ENCODE data around the gene KRTAP5-7.

KRTAP5-7 gene

DNA sequence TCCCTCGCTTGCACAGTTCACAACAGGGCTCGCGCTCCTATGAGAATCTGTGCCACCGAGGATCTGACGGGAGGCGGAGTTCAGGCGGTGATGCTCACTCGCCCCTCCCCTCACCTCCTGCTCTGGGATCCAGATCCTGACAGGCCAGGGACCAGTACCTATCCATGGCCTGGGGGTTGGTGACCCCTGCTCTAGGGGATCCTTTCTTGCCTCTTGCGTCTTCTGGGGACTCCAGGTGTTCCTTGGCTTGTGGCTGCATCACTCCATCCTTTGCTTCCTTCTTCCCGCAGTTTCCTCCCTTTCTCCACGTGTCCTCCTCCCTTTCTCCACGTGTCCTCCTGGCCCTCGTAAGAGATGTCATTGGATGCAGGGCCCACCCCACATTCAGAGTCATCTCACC is 30.6 kb upstream of the KRTAP5-7 start:
- no peak overlapping the region for H3K27ac ChIP-seq (ENCODE audit: low read depth, low read length)
- H3K9ac ChIP-seq (ENCODE audit: low read depth in 1 of 2, low read length in 2 of 2), result no peak overlapping the region
- H3K4me3 ChIP-seq (ENCODE audit: low read depth in 1 of 2, low read length in 2 of 2), result no peak overlapping the region
- peaks cover 64 to 91% of the 10 kb centered on the region in 2 donors for H3K36me3 ChIP-seq (ENCODE audit: control insufficient read depth in 1 of 2, insufficient read depth in 2 of 2, low read length in 2 of 2)
- no peaks in the 10 kb centered on the region for H3K9me3 ChIP-seq (ENCODE audit: control insufficient read depth in 1 of 2, low read length in 2 of 2)
- no peaks in the 10 kb centered on the region for H3K4me1 ChIP-seq (ENCODE audit: control insufficient read depth in 1 of 2, insufficient read depth in 2 of 2, low read length in 2 of 2)
- no peaks in the 10 kb centered on the region for H3K27me3 ChIP-seq (ENCODE audit: control insufficient read depth in 1 of 2, insufficient read depth in 2 of 2, low read length in 2 of 2)

DNA sequence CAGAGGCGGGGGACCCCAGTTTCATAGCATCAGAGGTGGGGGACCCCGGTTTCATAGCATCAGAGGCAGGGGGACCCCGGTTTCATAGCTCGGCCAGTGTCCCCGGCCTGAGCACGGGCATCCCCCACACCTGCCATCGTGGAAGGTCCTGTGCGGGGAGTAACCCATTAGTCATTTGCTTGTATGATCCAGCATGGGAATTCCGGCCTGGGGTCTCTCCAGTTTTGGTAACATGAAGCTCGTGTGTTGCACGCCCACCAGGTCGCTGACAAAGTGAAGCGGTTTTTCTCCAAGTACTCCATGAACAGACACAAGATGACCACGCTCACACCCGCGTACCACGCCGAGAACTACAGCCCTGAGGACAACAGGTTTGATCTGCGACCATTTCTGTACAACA is 29.0 kb upstream of the KRTAP5-7 start:
- Histone ChIP-seq H3K36me3 (ENCODE audit: control insufficient read depth in 1 of 2, insufficient read depth in 2 of 2, low read length in 2 of 2) (peaks cover 60 to 87% of the 10 kb centered on the region in 2 donors), H3K9me3 (ENCODE audit: control insufficient read depth in 1 of 2, low read length in 2 of 2) (no peaks in the 10 kb centered on the region), H3K4me3 (ENCODE audit: low read depth in 1 of 2, low read length in 2 of 2) (no peak overlapping the region), H3K27ac (ENCODE audit: low read depth, low read length) (no peak overlapping the region), H3K4me1 (ENCODE audit: control insufficient read depth in 1 of 2, insufficient read depth in 2 of 2, low read length in 2 of 2) (no peaks in the 10 kb centered on the region), H3K9ac (ENCODE audit: low read depth in 1 of 2, low read length in 2 of 2) (no peak overlapping the region), H3K27me3 (ENCODE audit: control insufficient read depth in 1 of 2, insufficient read depth in 2 of 2, low read length in 2 of 2) (no peaks in the 10 kb centered on the region)

DNA sequence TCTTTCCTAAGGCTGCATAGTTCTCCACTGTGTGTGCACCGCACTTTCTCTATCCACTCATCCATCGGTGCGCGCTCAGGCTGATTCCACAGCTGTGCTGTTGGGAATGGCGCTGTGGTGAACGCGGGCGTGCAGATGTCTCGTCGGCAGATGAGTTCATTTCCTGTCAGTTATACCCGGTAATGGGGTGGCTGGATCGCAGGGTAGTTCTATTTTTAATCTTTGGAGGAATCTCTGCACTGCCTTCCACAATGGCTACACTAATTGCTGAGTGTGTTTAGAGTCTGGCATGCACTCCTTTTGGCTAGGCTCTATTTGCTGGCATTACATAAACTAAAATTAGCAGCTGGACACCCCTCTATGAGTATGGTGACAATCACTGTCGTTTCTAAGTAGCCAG is 27.9 kb upstream of the KRTAP5-7 start:
- Histone ChIP-seq H3K4me1 (ENCODE audit: control insufficient read depth in 1 of 2, insufficient read depth in 2 of 2, low read length in 2 of 2) (no peaks in the 10 kb centered on the region), H3K36me3 (ENCODE audit: control insufficient read depth in 1 of 2, insufficient read depth in 2 of 2, low read length in 2 of 2) (peaks cover 64 to 93% of the 10 kb centered on the region in 2 donors), H3K27ac (ENCODE audit: low read depth, low read length) (no peak overlapping the region), H3K9ac (ENCODE audit: low read depth in 1 of 2, low read length in 2 of 2) (no peak overlapping the region), H3K9me3 (ENCODE audit: control insufficient read depth in 1 of 2, low read length in 2 of 2) (no peaks in the 10 kb centered on the region), H3K27me3 (ENCODE audit: control insufficient read depth in 1 of 2, insufficient read depth in 2 of 2, low read length in 2 of 2) (no peaks in the 10 kb centered on the region), H3K4me3 (ENCODE audit: low read depth in 1 of 2, low read length in 2 of 2) (no peak overlapping the region)

DNA sequence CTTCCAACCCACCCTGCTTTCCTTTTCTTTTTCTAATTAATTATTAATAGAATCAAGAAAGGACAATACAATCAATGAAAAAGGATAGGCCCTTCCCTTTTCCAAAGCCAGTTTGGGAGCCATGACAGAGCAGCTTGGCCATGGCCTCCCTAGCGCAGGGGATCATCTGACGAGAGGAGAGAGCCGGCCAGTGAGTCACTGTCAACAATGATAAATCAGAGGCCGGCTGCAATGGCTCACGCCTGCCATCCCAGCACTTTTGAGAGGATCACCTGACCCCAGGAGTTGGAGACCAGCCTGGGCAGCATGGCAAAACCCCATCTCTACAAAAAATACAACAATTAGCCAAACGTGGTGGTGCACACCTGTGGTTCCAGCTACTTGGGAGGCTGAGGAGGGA is 27.5 kb upstream of the KRTAP5-7 start:
- Histone ChIP-seq H3K9me3 (ENCODE audit: control insufficient read depth in 1 of 2, low read length in 2 of 2) (no peaks in the 10 kb centered on the region), H3K4me3 (ENCODE audit: low read depth in 1 of 2, low read length in 2 of 2) (no peak overlapping the region), H3K27ac (ENCODE audit: low read depth, low read length) (no peak overlapping the region), H3K36me3 (ENCODE audit: control insufficient read depth in 1 of 2, insufficient read depth in 2 of 2, low read length in 2 of 2) (peaks cover 64 to 93% of the 10 kb centered on the region in 2 donors), H3K27me3 (ENCODE audit: control insufficient read depth in 1 of 2, insufficient read depth in 2 of 2, low read length in 2 of 2) (no peaks in the 10 kb centered on the region), H3K4me1 (ENCODE audit: control insufficient read depth in 1 of 2, insufficient read depth in 2 of 2, low read length in 2 of 2) (no peaks in the 10 kb centered on the region), H3K9ac (ENCODE audit: low read depth in 1 of 2, low read length in 2 of 2) (no peak overlapping the region)

DNA sequence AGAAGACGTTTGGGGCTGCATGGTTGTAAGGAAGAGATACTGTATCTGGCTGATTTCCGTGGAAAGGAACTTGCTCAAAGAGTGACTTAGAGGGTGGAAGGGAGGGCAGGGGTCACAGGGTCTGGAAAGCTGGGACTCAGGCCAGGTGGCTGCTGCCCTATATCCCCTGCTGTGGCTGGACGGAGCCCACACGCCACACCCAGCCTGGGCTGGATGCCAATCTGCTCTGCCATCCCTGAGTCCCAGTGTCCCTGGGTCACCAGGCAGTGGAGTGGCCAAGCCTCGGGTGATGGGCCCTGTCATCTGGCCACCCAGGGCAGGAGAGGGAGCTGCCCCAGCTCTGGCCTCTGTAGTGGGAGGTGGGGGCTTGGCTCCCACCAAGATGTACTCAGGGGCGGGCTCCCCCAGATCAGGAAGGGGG is 26.5 kb upstream of the KRTAP5-7 start:
- H3K9me3 ChIP-seq (ENCODE audit: control insufficient read depth in 1 of 2, low read length in 2 of 2), result no peaks in the 10 kb centered on the region
- no peak overlapping the region for H3K4me3 ChIP-seq (ENCODE audit: low read depth in 1 of 2, low read length in 2 of 2)
- H3K4me1 ChIP-seq (ENCODE audit: control insufficient read depth in 1 of 2, insufficient read depth in 2 of 2, low read length in 2 of 2), result no peaks in the 10 kb centered on the region
- H3K36me3 ChIP-seq (ENCODE audit: control insufficient read depth in 1 of 2, insufficient read depth in 2 of 2, low read length in 2 of 2), result peaks cover 65 to 85% of the 10 kb centered on the region in 2 donors
- H3K9ac ChIP-seq (ENCODE audit: low read depth in 1 of 2, low read length in 2 of 2), result no peak overlapping the region
- no peak overlapping the region for H3K27ac ChIP-seq (ENCODE audit: low read depth, low read length)
- no peaks in the 10 kb centered on the region for H3K27me3 ChIP-seq (ENCODE audit: control insufficient read depth in 1 of 2, insufficient read depth in 2 of 2, low read length in 2 of 2)

DNA sequence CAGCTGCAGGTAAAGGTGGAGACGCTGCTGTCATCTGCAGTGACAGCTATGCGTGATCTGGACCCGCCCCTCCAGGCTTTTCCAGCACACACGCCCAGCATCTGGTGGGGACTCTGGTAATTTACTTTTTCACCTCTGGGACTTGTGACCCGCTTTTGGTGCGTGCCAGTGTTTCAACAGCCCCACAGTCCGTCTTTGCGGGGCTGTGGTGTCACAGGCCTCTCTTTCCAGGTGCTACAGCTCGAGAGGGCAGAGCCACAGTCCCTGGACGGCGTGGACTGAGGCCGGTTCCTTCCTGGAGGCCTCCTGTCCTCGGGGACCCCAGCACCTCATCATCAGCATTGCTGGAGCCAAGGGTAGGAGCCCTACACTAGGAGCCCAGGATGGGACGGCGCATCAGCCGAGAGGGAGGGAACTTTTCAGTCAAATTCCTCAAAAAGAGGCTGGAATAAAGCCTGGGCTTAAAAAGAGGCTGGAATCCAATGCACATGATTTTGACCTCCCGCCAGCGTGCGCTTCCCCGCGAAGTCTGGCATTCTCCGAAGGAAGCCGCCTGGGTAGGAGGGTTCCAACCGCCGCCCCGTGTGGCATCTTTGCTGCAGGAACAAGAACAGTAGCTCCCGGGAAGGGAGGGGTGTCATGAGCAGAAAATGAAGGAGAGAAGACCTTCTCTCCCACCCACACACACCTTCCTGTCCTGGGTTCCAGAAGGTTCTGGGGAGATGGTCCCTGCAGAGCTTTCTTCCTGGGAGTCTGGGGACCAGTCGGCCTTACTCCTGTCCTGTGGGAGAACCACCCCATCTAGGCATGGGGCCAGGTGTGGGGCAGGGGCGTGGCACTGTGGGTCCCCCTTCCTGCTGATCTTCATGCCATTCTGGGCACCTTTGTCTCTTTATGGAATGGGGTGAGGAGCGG is 25.7 kb upstream of the KRTAP5-7 start:
- H3K4me3 ChIP-seq (ENCODE audit: low read depth in 1 of 2, low read length in 2 of 2), result no peak overlapping the region
- H3K9me3 ChIP-seq (ENCODE audit: control insufficient read depth in 1 of 2, low read length in 2 of 2), result no peaks in the 10 kb centered on the region
- H3K36me3 ChIP-seq (ENCODE audit: control insufficient read depth in 1 of 2, insufficient read depth in 2 of 2, low read length in 2 of 2), result peaks cover 58 to 78% of the 10 kb centered on the region in 2 donors
- no peak overlapping the region for H3K27ac ChIP-seq (ENCODE audit: low read depth, low read length)
- H3K27me3 ChIP-seq (ENCODE audit: control insufficient read depth in 1 of 2, insufficient read depth in 2 of 2, low read length in 2 of 2), result no peaks in the 10 kb centered on the region
- no peaks in the 10 kb centered on the region for H3K4me1 ChIP-seq (ENCODE audit: control insufficient read depth in 1 of 2, insufficient read depth in 2 of 2, low read length in 2 of 2)
- H3K9ac ChIP-seq (ENCODE audit: low read depth in 1 of 2, low read length in 2 of 2), result no peak overlapping the region

DNA sequence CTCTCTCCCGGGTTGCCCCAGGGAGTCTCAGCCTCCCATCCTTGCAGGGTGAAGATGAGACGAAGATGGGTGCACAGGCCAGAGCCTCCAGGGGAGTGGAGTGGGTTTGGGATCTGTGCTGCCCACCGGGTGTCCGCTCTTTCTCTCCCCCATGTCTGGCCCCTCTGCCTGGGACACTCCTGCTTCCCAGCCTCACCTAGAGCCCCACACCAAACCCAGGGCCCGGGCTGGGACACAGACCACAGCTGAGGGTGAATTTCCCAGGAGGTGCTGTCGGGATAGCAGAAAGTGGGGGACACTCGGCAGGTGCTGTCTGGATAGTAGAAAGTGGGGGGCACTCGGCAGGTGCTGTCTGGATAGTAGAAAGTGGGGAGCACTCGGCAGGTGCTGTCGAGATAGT is 25.0 kb upstream of the KRTAP5-7 start:
- no peak overlapping the region for H3K9ac ChIP-seq (ENCODE audit: low read depth in 1 of 2, low read length in 2 of 2)
- H3K36me3 ChIP-seq (ENCODE audit: control insufficient read depth in 1 of 2, insufficient read depth in 2 of 2, low read length in 2 of 2), result peaks cover 53 to 71% of the 10 kb centered on the region in 2 donors
- H3K4me3 ChIP-seq (ENCODE audit: low read depth in 1 of 2, low read length in 2 of 2), result no peak overlapping the region
- no peaks in the 10 kb centered on the region for H3K27me3 ChIP-seq (ENCODE audit: control insufficient read depth in 1 of 2, insufficient read depth in 2 of 2, low read length in 2 of 2)
- H3K27ac ChIP-seq (ENCODE audit: low read depth, low read length), result no peak overlapping the region
- H3K9me3 ChIP-seq (ENCODE audit: control insufficient read depth in 1 of 2, low read length in 2 of 2), result no peaks in the 10 kb centered on the region
- no peaks in the 10 kb centered on the region for H3K4me1 ChIP-seq (ENCODE audit: control insufficient read depth in 1 of 2, insufficient read depth in 2 of 2, low read length in 2 of 2)

DNA sequence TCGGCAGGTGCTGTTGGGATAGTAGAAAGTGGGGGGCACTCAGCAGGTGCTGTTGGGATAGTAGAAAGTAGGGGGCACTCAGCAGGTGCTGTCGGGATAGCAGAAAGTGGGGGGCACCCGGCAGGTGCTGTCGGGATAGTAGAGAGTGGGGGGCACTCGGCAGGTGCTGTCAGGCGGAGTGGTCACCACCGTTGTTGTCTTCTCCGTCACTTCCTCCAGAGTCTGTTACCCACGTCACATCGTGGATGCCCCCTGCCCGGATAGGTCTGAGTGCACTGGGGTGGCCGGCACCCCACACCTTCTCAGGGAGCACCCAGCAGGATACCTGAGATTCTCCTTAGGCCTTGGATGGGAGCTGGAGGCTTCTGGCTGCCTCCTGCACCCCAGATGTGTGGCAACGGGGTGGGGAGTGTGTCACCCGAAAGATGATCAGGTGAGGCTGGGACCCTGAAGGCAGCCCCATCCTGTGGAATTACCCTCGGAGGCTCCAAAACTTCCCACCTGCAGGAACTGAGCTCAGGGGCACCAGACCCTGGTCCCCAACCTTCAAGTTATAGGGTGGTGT is 24.1 kb upstream of the KRTAP5-7 start:
- no peak overlapping the region for H3K27ac ChIP-seq (ENCODE audit: low read depth, low read length)
- H3K9me3 ChIP-seq (ENCODE audit: control insufficient read depth in 1 of 2, low read length in 2 of 2), result no peaks in the 10 kb centered on the region
- peaks cover 44 to 61% of the 10 kb centered on the region in 2 donors for H3K36me3 ChIP-seq (ENCODE audit: control insufficient read depth in 1 of 2, insufficient read depth in 2 of 2, low read length in 2 of 2)
- no peaks in the 10 kb centered on the region for H3K27me3 ChIP-seq (ENCODE audit: control insufficient read depth in 1 of 2, insufficient read depth in 2 of 2, low read length in 2 of 2)
- H3K9ac ChIP-seq (ENCODE audit: low read depth in 1 of 2, low read length in 2 of 2), result no peak overlapping the region
- H3K4me3 ChIP-seq (ENCODE audit: low read depth in 1 of 2, low read length in 2 of 2), result no peak overlapping the region
- H3K4me1 ChIP-seq (ENCODE audit: control insufficient read depth in 1 of 2, insufficient read depth in 2 of 2, low read length in 2 of 2), result no peaks in the 10 kb centered on the region

DNA sequence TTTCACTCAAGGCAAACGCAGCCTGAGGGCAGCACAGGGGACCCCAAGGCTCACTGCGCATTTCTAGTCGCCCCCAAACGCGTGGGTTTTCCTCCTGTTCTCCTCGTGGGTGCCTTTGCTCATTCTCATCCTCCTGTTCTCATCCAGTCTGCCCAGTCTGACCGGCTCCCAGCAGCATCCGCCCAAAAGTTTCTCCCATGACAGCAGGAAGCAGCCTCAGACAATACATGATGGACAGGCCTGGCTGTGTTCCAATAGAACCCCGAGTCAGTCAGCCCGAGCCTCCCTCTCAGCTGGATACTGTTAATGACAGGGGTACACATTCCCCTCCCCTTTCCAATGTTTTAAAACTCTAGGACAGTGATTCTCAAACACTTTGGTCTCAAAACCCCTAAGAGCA is 22.5 kb upstream of the KRTAP5-7 start:
- H3K27me3 ChIP-seq (ENCODE audit: control insufficient read depth in 1 of 2, insufficient read depth in 2 of 2, low read length in 2 of 2), result no peaks in the 10 kb centered on the region
- H3K4me1 ChIP-seq (ENCODE audit: control insufficient read depth in 1 of 2, insufficient read depth in 2 of 2, low read length in 2 of 2), result no peaks in the 10 kb centered on the region
- no peak overlapping the region for H3K27ac ChIP-seq (ENCODE audit: low read depth, low read length)
- H3K9ac ChIP-seq (ENCODE audit: low read depth in 1 of 2, low read length in 2 of 2), result no peak overlapping the region
- peaks cover under 1 to 8% of the 10 kb centered on the region in 2 donors for H3K9me3 ChIP-seq (ENCODE audit: control insufficient read depth in 1 of 2, low read length in 2 of 2)
- no peak overlapping the region for H3K4me3 ChIP-seq (ENCODE audit: low read depth in 1 of 2, low read length in 2 of 2)
- peaks cover 30 to 46% of the 10 kb centered on the region in 2 donors for H3K36me3 ChIP-seq (ENCODE audit: control insufficient read depth in 1 of 2, insufficient read depth in 2 of 2, low read length in 2 of 2)

DNA sequence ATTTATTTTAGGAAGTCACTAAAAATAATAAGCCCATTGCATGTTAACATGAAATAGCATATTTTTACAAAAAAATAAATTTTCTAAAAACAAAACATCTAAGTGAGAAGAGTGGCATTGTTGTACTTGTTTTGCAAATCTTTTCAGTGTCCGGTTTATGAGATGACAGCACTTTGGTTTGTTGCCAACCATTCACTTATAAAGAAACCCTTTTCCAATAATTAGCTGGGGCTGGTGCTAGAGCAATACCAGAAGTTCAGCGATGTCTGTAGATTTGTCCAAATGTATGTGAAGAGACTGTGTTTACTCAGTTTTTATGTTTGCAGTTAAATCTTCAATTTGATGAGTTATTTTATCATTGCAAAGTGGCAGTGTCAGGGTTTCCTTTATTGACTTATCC is 22.1 kb upstream of the KRTAP5-7 start:
- Histone ChIP-seq H3K4me3 (ENCODE audit: low read depth in 1 of 2, low read length in 2 of 2) (no peak overlapping the region), H3K36me3 (ENCODE audit: control insufficient read depth in 1 of 2, insufficient read depth in 2 of 2, low read length in 2 of 2) (peaks cover 27 to 41% of the 10 kb centered on the region in 2 donors), H3K27ac (ENCODE audit: low read depth, low read length) (no peak overlapping the region), H3K9ac (ENCODE audit: low read depth in 1 of 2, low read length in 2 of 2) (no peak overlapping the region), H3K4me1 (ENCODE audit: control insufficient read depth in 1 of 2, insufficient read depth in 2 of 2, low read length in 2 of 2) (no peaks in the 10 kb centered on the region), H3K9me3 (ENCODE audit: control insufficient read depth in 1 of 2, low read length in 2 of 2) (peaks cover 5 to 12% of the 10 kb centered on the region in 2 donors), H3K27me3 (ENCODE audit: control insufficient read depth in 1 of 2, insufficient read depth in 2 of 2, low read length in 2 of 2) (no peaks in the 10 kb centered on the region)
